T-helper 1 cell (primary cell): Measurements from ENCODE around the gene CANT1.
"Not testable (repeated sequence)": the region's sequence is repeated elsewhere in the genome, so short reads cannot be mapped to it uniquely, and the experiment has no call there.

Source experiments
- DNase-seq, 5 donors: peaks; one replicate each; pipeline ENCODE4 v3.0.0-alpha.2; 2012 to 2020

The CANT1 gene

DNA sequence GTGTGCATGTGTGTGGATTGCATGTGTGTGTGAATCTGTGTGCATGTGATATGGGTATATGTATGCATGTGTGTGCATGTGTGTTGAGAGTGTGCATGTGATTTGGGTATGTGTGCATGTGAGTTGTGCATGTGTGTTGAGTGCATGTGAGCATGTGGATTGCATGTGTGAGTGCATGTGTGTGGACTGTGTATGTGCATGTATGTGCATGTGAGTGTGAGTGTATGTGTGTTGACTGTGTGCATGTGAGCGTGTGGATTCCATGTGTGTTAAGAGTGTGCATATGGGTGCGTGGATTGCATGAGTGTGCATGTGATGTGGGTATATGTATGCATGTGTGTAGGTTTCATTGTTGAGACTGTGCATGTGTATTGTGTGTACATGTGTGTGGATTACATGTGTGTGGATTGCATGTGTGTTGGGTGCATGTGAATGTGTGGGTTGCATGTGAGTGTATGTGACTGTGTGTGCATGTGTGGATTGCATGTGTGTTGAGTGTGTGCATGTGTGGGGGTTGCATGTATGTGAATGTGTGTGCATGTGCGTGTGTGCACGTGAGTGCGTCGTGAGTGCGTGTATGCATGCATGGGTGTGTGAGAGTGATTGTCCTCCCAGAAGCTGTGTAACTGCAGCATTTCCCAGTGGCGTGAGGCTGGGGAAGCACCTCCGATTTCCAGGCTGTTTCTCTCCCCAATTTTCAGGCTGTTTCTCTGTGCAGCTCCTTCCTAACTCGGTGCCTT lies 33.8 kb upstream of the CANT1 start:
- no peak for DNase-seq

DNA sequence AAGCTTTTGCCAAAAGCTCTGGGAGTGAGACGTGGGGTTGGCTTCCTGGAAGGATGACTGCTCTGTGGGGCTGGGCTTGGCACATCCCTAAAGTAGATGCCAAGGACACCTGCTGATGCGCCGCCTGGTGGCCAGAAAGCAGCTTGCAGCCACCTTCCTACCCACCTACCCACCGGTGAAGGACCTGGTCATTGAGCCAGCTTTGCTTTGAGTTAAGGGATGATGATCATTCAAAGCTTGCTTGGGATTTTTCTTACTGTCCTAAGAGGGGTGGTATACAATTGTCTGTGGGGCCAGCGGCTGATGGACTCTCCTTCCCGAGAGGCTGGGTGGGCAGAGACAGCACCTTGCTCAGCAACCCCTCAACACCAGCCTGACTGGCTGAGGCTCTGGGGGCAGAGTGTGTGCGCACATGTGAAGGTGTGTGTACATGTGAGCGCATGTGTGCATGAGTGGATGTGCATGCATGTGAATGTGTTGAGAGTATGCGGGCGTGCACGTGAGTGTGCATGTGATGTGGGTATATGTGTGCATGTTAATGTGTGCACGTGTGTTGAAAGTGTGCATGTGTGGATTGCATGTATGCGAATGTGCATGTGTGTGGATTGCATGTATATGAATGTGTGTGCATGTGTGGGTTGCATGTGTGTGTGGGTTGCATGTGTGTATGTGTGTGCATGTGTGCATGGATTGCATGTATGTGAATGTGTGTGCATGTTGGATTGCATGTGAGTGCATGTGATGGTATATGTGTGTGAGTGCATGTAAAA lies 33.0 kb upstream of the CANT1 start:
- peak in 4 of 5 donors; percentile 40 to 66 (median 46) for DNase-seq

DNA sequence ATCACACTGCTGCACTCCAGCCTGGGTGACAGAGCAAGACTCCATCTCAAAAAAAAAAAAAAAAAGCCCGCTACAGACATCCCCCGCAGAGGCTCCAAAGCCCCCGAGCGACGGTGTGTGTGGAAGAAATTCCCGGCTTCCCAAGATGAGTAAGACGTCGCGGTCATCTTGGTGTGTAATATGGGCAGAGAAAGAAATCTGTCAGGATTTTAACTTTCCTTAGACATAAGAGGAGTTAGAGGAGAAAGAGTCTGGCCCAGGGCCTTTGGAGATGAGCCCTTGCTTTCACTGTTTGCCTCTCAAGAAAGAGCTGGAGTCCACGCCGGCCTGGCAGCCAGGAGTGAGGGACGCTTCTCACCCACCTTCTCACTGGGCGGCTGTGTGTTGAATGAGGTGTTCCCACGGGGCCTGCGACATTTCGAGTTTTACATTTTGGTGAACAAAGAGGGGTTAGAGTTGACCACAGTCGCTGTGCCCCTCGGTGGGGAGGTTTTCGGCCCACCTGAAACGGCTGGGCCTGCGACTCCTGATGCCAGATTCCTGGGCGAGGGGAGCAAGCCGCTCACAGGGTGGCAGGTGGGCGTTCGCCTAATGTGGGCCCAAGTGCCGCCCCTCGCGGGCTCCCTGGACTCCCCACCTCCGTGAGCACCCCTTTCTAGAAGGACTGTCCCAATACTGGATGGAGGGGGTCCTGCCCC lies 32.3 kb upstream of the CANT1 start:
- no peak for DNase-seq

DNA sequence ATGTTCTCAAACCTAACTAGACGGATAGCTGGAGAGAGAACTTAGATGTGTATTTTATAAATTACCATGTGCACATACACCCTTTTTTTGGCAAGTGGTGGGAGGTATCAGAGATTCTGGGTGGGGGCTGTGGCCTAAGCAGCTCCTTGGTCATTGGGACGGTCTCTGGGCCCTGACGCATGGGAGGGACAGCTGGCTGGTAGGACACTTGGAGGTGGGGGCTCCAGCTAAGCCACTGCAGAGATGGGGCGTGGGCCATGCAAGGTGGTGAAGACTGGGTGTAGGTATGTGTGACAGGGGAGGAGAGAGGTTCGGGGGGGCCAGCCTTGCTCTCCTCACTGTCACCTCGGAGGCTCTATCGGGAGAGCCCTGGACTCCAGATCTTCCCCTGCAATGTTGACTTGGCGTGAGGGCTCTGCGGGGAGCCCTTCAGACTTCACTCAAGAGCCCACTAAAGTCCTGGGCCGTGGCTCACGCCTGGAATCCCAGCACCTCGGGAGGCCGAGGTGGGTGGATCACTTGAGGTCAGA lies 31.5 kb upstream of the CANT1 start:
- no peak for DNase-seq

DNA sequence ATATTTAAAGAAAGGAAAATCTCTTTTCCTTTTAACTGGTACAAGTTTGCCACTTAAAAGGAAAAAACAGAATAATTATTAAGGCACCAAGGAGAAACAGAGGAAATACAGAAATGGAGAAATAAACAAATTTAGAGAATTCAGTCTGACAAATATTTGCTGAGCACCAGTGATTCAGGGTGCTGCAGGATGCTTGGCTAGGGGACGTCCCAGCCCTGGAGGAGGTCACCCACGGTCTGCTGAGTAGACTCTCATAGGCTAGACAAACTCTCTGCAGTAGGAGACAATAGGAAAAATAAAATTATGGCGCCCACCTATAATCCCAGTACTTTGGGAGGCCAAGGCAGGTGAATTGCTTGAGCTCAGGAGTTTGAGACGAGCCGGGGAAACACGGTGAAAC lies 30.3 kb upstream of the CANT1 start:
- DNase-seq: no peak

DNA sequence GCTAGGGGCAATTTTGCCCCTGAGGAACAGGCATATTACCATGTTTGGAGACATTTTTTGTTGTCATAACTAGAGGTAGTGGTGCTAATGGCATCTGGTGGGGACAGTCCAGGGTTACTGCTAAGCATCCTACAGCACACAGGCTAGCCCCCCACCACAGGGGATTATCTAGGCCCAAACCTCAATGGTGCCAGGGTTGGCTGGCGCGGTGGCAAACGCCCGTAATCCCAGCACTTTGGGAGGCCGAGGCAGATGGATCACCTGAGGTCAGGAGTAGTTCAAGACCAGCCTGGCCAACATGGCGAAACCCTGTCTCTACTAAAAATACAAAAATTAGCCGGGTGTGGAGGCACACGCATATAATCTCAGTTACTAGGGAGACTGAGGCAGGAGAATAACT lies 29.6 kb upstream of the CANT1 start:
- no peak for DNase-seq

DNA sequence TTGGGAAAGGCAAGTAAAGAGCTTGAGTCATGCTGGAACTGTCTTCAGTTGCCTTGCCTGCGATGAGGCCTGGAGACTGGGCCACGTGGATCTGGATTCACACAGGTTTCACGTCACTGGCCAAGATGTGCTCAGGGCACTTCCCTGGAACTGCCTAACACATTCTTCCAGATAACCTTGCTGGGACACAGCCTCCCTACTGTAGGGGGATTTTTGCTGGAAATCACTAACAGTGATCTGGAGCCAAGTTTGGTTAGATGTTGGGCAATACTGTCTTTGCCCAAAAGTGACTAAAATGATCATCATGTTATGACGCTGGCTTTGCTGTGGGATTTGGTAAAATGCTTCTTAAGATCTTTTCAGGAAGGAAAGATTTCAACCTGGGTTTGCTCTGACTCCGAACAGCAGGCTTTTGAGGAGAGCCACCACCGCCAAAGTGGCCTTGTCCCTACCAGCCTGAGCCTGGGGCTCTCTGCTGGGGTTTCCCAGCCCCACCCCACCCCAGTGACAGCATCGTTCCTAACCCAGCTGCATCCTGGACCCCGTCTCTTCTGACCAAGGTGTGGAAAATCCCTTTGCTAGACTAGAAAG lies 29.1 kb upstream of the CANT1 start:
- DNase-seq: no peak

DNA sequence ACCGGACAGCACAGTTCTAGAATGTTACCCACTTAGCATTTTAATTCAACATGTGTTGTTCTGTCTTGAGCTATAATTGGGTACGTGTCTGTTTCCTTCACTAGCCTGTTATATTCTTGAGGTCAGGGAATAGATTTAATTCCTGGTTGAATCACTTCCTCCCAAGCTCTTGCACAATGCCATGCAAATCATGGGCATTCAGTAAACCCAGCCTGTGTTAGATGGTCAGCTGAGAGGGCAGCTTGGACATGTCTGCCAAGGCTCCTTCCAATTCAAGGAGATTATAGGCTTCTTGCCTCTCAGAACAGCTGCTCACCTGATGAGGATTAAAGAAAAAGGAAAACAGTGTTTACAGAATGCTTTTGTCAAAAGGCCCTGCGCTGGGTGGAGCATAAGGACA lies 27.0 kb upstream of the CANT1 start:
- DNase-seq: no peak

DNA sequence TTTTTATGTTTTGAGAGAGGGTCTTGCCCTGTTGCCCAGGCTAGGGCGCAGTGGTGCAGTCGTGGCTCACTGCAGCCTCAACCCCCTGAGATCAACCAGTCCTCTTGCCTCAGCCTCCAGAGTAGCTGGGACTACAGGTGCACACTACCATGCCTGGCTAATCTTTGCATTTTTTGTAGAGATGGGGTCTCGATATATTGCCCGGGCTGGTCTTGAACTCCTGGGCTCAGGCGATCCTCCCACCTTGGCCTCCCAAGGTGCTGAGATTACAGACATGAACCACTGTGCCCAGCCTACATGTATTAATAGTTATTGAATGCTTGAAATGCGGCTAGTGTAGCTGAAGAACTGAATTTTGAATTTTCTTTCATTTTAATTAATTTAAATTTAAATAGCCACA lies 26.6 kb upstream of the CANT1 start:
- no peak for DNase-seq

DNA sequence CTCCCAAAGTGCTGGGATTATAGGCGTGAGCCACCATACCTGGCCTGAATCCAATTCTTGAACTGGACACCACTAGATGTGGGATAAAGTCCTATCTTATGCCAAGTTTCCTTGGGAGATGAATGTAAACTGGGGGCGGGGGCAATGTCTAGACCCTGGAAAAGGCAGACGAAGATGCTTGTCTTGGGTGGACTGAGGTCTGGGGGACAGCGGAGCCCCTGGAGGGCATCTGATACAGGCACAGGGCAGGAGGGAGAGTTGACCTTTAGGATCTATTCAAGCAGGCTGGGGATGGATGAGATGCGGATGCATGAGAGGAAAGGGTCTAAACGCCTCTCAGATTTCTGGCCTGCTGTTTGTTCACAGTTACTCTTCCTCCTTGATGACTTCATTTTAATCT lies 26.1 kb upstream of the CANT1 start:
- no peak for DNase-seq

DNA sequence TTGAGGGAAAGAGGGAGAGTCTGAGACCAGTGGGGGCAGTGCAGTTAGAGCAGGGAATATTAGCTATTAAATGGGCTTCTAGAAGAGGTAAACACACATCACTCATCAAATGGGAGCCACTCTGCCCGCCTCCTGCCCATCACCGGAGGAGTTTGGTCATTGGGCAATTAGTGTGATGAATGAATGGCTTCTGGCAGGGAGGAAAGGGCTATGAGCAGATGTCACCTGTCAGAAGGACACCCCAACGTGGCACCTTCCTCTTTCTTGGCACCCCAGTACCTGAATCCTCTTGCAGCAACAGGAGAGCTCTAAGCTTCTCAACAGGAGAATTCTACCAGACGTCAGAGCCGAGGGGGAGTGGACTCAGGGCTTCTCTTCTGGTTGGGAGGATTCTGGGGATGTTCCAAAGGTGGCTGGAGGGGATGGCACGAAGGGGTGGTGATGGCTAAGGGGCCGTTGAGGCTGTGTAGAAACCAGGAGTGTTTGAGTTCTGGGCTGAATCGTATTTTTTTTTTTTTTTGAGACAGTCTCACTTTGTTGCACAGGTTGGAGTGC lies 25.4 kb upstream of the CANT1 start:
- no peak for DNase-seq

DNA sequence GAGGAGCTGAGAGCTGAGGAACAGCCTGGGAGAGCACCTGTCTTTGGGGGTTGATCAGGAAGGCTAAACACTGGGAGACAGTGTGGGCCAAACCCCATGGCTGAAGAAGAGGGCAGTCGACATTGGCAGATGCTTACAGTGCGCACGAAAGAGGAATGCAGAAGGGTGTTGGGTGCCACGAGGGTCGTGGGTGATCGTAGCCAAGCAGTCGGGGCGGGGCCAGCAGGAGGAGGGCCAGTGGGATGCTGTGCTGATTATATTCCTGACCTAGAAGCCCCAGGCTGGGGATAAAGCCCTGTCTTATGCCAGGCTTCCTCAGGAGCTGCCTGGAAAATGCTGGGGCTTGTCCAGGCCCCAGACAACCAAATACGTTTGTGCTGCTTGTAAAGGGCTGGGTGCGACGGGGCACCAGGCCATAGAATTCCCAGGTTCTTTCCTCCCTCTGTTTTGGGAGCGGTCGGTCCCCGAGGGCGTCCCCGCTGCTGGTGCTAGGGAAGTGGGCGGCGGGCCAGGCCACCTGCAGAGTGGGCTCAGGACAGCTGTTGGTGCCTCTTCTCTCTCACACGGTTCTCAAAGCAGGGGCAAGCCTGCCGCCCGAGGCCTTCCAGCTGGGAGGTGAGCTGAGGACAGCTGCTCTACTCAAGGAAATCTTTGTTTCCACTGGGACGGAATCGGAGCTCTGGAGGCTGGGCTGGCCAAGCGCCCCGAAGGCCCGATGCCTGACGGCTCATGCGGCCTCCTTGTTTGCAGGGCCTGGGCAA lies 24.4 kb upstream of the CANT1 start:
- no peak for DNase-seq

DNA sequence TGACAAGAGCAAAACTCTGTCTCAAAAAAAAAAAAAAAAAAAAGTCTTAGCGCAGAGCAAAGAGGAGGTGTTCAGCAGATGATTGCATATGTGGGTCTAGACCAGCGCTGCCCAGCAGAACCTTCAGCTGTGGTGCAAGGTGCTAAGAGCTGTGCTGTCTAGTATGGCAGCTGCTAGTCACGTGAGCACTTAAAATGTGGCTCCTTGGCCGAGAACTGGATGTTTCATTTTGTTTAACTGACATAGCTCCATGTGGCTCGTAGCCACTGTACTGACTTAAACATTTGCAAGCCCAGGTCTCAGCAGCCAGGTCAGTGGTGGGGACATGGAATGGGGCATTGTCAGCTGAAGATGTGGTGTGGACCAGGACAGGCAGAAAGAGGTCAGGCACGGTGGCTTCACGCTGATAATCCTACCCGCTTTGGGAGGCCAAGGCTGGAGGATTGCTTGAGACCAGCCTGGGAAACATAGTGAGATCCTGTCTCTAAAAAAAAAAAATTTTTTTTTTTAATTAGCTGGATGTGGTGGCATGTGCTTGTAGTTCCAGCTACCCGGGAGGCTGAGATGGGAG lies 23.6 kb upstream of the CANT1 start:
- DNase-seq: no peak

DNA sequence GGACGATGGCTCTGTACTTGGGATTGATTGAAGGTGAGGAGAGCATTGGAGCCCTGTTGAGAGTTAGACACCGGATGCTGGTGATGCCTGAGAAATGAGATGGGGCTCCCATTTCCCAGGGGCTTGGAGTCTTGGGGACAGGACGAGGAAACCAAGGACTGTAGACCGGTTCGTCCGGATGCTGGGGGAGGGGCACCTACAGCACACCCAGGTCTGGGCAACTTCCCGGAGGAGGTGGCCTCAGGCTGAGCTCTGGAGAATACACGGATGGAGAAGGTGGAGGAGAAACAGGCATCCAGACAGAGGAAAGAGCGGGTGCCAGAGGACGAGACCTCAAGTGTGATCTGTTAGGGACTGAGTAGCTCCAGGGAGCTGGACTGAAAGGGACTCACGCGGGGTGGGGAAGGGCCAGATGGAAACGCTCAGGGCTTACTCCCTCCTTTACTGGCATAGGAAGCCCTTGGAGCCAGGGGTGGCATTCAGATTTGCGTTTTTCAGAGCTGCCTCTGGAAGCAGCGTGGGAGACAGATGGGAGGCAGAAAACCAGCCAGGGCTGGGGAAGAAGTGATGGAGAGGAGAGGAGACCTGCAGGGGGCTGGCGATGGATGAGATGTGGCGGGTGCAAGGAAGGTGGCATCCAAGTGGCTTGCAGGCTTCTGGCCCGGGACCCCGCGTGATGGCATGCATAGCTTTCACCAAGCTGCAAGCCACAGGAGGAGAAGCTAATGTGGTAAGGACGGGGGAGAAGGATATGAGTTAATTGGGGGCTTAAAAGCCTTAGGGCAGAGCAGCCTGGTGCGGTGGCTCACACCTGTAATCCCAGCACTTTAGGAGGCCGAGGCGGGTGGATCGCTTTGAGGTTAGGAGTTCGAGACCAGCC lies 22.7 kb upstream of the CANT1 start:
- no peak for DNase-seq

DNA sequence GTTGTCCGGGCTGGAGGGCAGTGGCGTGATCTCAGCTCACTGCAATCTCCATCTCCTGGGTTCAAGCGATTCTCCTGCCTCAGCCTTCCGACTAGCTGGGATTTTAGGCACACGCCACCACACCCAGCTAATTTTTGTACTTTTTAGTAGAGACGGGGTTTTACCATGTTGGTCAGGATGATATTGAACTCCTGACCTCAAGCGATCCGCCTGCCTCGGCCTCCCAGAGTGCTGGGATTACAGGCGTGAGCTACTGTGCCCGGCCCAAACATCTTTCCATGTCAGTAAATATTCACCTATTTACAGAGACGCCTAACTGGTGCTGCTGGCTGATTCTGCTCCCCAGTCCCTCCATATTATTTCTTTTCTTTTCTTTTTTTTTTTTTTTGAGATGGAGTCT lies 21.1 kb upstream of the CANT1 start:
- DNase-seq: not testable (repeated sequence)

DNA sequence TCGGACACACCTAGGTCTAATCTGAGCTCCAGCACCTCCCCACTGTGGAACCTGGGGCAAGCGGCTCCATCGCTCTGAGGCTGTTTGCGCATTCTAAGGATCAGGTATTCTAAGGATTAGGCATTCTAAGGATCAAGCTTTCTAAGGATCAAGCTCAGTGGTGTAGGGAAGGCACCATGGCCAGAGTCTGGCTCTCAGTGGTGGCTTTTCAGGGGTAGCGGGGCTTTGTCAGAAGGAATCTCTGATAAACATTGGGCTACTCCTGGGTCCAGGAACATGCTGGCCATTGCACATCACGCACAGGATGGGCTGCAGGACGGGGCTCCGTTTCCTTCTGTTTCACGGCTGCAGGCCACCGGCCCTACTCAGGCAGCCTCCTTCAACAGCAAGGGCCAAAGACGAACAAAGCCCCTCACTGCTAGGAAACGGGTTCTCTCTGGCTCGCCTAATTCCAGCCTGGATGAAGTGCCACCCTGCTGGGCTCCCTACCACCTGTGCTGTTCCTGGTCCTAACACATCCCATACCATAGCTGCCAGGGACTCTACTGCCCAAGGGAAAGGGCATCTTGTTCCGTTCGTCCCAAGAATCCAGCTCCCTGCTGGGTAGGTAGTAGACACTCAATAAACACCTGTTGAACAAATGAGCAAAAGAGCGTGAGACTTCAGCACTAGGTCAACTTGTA lies 19.9 kb upstream of the CANT1 start:
- no peak for DNase-seq

DNA sequence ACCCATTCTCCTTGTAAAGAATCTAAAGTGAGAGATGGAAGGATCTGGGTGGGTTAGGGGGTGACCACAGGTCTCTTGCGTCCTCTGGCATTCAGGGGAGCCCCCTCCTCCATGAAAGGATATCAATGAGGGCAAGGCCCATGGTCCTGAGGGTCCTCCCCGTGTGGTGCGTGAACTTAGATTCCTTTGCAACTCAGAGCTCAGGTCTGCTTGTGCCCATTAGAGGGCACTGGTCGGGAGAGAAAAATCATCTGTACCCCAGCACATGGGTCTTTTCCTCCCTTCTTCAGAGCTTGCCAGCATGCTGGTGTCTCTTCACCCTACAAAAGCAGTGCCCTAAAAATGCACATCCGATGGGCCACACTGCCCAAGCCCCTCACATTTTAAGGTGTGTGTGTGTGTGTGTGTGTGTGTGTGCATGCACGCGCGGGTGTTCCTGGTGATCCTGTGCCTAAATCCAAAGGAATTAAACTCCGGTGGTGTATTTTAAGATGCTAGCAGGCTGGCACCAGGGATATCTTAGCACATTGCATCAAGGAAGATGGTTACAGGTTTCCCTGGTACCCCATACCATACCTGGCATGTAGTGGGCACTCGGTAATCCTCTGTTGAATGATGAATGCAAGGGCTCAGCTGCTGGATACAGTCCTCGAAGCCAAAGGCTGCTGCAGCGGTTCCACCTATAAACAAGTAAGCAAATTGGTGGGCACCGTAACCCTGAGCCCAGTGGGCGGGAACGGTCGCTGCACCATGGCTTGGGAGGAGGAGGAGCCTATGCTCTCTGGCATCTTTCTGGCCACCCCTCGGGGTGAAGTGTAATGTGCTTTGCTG lies 19.1 kb upstream of the CANT1 start:
- DNase-seq: no peak

DNA sequence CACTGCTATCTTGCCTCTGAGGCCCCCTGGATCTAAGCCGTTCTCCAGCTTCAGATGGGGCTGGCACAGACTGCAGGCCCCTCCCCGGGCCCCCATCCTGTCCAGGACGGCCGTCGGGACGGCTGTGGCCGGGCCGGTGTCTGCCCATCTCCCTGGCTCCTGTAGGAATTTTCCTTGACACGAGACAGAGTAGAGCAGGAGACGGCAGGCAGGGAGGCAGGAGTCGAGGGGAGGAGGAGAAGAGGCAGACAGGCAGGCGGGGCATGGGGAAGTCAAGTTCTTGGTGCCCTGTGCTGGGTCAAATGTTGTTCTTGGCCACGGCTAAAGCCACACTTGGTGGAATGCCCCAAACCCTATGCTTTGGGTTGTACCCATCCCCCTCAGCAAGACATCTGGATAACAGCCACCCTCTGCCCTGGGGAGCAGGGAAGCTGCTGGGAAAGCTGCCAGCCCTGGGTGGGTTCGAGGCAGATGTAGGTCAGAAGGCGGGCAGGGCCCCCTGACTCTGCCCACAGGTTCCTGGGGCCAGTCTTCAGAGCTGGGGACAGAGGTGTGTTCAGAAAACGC lies 18.4 kb upstream of the CANT1 start:
- DNase-seq: no peak
